Parathyroid adenoma (tissue), 2 donors: ENCODE results near the gene FABP1.

Experiments
- H2AFZ ChIP-seq: fragments of 300-600 bp; sonication (generic); one replicate; pipeline ENCODE4 v1.7.0; 2017; ENCODE audit warnings: antibody characterized with exemption, mild to moderate bottlenecking
- H3K27ac ChIP-seq: fragments of 300-600 bp; sonication (generic); one replicate; pipeline ENCODE4 v1.7.0; 2017
- H3K27me3 ChIP-seq: fragments of 300-600 bp; sonication (generic); one replicate; pipeline ENCODE4 v1.7.0; 2017; ENCODE audit warnings: low read length; ENCODE audit not compliant: control insufficient read depth, insufficient read depth
- H3K36me3 ChIP-seq: fragments of 300-600 bp; sonication (generic); one replicate; pipeline ENCODE4 v1.7.0; 2017; ENCODE audit warnings: low read length; ENCODE audit not compliant: control insufficient read depth, insufficient read depth
- H3K4me1 ChIP-seq: fragments of 300-600 bp; sonication (generic); one replicate; pipeline ENCODE4 v1.7.0; 2017; ENCODE audit warnings: control low read depth
- H3K4me2 ChIP-seq: fragments of 300-600 bp; sonication (generic); one replicate; pipeline ENCODE4 v1.7.0; 2017; ENCODE audit warnings: low read length
- H3K4me3 ChIP-seq: fragments of 300-600 bp; sonication (generic); one replicate; pipeline ENCODE4 v1.7.0; 2017; ENCODE audit warnings: low read depth, low read length
- H3K79me2 ChIP-seq: fragments of 300-600 bp; sonication (generic); one replicate; pipeline ENCODE4 v1.7.0; 2017; ENCODE audit warnings: control low read depth
- H3K9ac ChIP-seq: fragments of 300-600 bp; sonication (generic); one replicate; pipeline ENCODE4 v1.7.0; 2017; ENCODE audit warnings: mild to moderate bottlenecking
- H3K9me3 ChIP-seq: fragments of 300-600 bp; sonication (generic); one replicate; pipeline ENCODE4 v1.7.0; 2017; ENCODE audit warnings: low read length; ENCODE audit not compliant: control insufficient read depth
- CTCF ChIP-seq: fragments of 300-600 bp; sonication (generic); IDR thresholded peaks from one replicate; pipeline ENCODE4 v1.7.0; 2017; ENCODE audit warnings: antibody characterized with exemption, mild to moderate bottlenecking
- donor health status: primary hyperparathyroidism.

The FABP1 gene

GRCh38 chr2:88114889-88115288 is 13.0 kb downstream of the FABP1 start:
- Histone ChIP-seq H3K4me2 (no peak overlapping the region), H3K4me1 (no peaks in the 10 kb centered on the region), H3K36me3 (no peaks in the 10 kb centered on the region), H2AFZ (no peak overlapping the region), H3K4me3 (no peak overlapping the region), H3K9me3 (no peaks in the 10 kb centered on the region), H3K27me3 (no peaks in the 10 kb centered on the region), H3K79me2 (no peaks in the 10 kb centered on the region), H3K27ac (no peak overlapping the region), H3K9ac (no peak overlapping the region)
- no peak for TF ChIP-seq CTCF

- no peaks in the 10 kb centered on the region for H3K4me1 ChIP-seq
- H3K36me3 ChIP-seq: no peaks in the 10 kb centered on the region
- no peak for TF ChIP-seq CTCF
- no peak overlapping the region for H3K4me2 ChIP-seq
- H3K27ac ChIP-seq: no peak overlapping the region
- H3K27me3 ChIP-seq: no peaks in the 10 kb centered on the region
- H3K4me3 ChIP-seq: no peak overlapping the region
- H3K79me2 ChIP-seq: no peaks in the 10 kb centered on the region
- no peak overlapping the region for H3K9ac ChIP-seq
- H2AFZ ChIP-seq: no peak overlapping the region
- H3K9me3 ChIP-seq: no peaks in the 10 kb centered on the region
Measured at GRCh38 chr2:88113069-88113468, 14.8 kb downstream of the FABP1 start.

- Histone ChIP-seq H3K27ac (no peak overlapping the region), H3K9me3 (no peaks in the 10 kb centered on the region), H3K9ac (no peak overlapping the region), H3K27me3 (no peaks in the 10 kb centered on the region), H3K36me3 (no peaks in the 10 kb centered on the region), H3K4me3 (no peak overlapping the region), H2AFZ (no peak overlapping the region), H3K4me1 (no peaks in the 10 kb centered on the region), H3K79me2 (no peaks in the 10 kb centered on the region), H3K4me2 (no peak overlapping the region)
- no peak for TF ChIP-seq CTCF
Measured at GRCh38 chr2:88110830-88111229, 17.0 kb downstream of the FABP1 start.

GRCh38 chr2:88108796-88109195 is 19.1 kb downstream of the FABP1 start:
- H3K4me2 ChIP-seq: no peak overlapping the region
- no peak overlapping the region for H3K27ac ChIP-seq
- no peak overlapping the region for H3K4me3 ChIP-seq
- no peaks in the 10 kb centered on the region for H3K79me2 ChIP-seq
- no peak overlapping the region for H3K9ac ChIP-seq
- TF ChIP-seq CTCF: no peak
- H3K9me3 ChIP-seq: no peaks in the 10 kb centered on the region
- no peaks in the 10 kb centered on the region for H3K27me3 ChIP-seq
- no peaks in the 10 kb centered on the region for H3K36me3 ChIP-seq
- H2AFZ ChIP-seq: no peak overlapping the region
- H3K4me1 ChIP-seq: no peaks in the 10 kb centered on the region

- H2AFZ ChIP-seq: no peak overlapping the region
- H3K9ac ChIP-seq: no peak overlapping the region
- no peaks in the 10 kb centered on the region for H3K36me3 ChIP-seq
- H3K4me1 ChIP-seq: no peaks in the 10 kb centered on the region
- no peak overlapping the region for H3K4me3 ChIP-seq
- no peaks in the 10 kb centered on the region for H3K27me3 ChIP-seq
- no peak overlapping the region for H3K4me2 ChIP-seq
- H3K9me3 ChIP-seq: no peaks in the 10 kb centered on the region
- H3K79me2 ChIP-seq: no peaks in the 10 kb centered on the region
- no peak for TF ChIP-seq CTCF
- H3K27ac ChIP-seq: no peak overlapping the region
Measured at GRCh38 chr2:88100489-88100858, 27.4 kb downstream of the FABP1 start.
